ENCODE results near the gene ABI3.

Gene ABI3

GRCh38 chr17:49200423-49201083, 10.0 kb upstream of the ABI3 start:
- Histone ChIP-seq H3K27me3 (peaks cover 0 to 2% of the 10 kb centered on the region in 2 donors), H3K27ac (no peak overlapping the region), H3K4me3 (no peak overlapping the region), H3K4me1 (no peaks in the 10 kb centered on the region), H3K36me3 (no peaks in the 10 kb centered on the region), H3K9me3 (no peaks in the 10 kb centered on the region)
- TF ChIP-seq, protein P1, sequence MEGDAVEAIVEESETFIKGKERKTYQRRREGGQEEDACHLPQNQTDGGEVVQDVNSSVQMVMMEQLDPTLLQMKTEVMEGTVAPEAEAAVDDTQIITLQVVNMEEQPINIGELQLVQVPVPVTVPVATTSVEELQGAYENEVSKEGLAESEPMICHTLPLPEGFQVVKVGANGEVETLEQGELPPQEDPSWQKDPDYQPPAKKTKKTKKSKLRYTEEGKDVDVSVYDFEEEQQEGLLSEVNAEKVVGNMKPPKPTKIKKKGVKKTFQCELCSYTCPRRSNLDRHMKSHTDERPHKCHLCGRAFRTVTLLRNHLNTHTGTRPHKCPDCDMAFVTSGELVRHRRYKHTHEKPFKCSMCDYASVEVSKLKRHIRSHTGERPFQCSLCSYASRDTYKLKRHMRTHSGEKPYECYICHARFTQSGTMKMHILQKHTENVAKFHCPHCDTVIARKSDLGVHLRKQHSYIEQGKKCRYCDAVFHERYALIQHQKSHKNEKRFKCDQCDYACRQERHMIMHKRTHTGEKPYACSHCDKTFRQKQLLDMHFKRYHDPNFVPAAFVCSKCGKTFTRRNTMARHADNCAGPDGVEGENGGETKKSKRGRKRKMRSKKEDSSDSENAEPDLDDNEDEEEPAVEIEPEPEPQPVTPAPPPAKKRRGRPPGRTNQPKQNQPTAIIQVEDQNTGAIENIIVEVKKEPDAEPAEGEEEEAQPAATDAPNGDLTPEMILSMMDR (IDR thresholded peaks at IDR 0.05) = no peak
- DNase-seq = no peak
- intact Hi-C loops (cut with DNase I; ENCODE audit: low total_unique reads) = no loop called here

DNA sequence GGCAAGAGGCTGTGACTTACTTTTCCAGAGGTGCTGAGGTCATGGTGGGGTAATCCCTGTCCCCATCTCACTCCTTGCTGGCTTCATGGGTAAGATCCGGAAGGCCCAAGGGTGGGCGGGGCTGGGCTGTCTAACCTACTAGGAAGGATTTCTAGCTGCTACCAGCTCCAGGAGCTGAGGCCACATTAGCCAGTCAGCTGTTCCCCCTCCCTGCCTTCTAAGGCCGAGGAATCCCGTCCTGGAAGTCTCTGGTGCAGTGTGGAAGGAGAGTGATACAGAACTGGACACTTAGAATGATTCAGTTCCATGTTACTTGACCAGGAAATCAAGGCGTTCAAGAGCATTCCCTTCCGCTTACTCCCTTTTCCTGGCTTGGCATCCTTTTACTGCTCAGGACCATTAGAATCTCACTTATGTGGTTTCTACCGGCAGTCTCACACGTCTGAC, 9.0 kb upstream of the ABI3 start:
- Histone ChIP-seq H3K4me3 (no peak overlapping the region), H3K4me1 (no peaks in the 10 kb centered on the region), H3K27me3 (peaks cover 0 to 7% of the 10 kb centered on the region in 2 donors), H3K27ac (no peak overlapping the region), H3K36me3 (no peaks in the 10 kb centered on the region), H3K9me3 (no peaks in the 10 kb centered on the region)
- intact Hi-C loops (cut with DNase I; ENCODE audit: low total_unique reads) = no loop called here
- no peak for DNase-seq
- TF ChIP-seq, protein P1 (IDR thresholded peaks at IDR 0.05) = no peak

GRCh38 chr17:49203796-49204195, 6.7 kb upstream of the ABI3 start:
- no peaks in the 10 kb centered on the region for H3K36me3 ChIP-seq
- peaks cover 0 to 22% of the 10 kb centered on the region in 2 donors for H3K27me3 ChIP-seq
- no peak overlapping the region for H3K27ac ChIP-seq
- H3K4me1 ChIP-seq = no peaks in the 10 kb centered on the region
- DNase-seq = no peak
- TF ChIP-seq, protein P1 (IDR thresholded peaks at IDR 0.05) = no peak
- intact Hi-C loops (cut with DNase I; ENCODE audit: low total_unique reads) = no loop called here
- H3K4me3 ChIP-seq = no peak overlapping the region
- no peaks in the 10 kb centered on the region for H3K9me3 ChIP-seq

DNA sequence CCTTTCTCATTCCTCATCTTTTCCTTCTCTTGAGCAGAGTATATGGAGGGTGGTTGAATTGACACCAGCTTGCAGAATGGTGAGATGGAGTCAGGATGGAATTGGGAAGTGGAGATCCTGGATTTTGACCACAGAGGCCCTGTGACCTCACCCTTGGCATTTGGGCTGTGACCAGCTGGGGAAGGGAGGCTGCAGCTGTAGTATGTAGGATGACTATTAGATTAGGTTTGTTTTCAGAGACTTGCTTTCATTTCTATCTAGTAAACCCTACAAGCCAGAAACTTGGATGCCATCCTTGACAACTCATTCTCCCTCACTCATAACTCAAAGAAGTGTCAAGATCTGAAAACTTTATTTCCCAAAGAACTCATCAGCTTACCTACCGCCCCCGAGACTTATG, 6.0 kb upstream of the ABI3 start:
- Histone ChIP-seq H3K4me1 (no peaks in the 10 kb centered on the region), H3K9me3 (no peaks in the 10 kb centered on the region), H3K27me3 (peaks cover 0 to 30% of the 10 kb centered on the region in 2 donors), H3K4me3 (no peak overlapping the region), H3K27ac (no peak overlapping the region), H3K36me3 (no peaks in the 10 kb centered on the region)
- no peak for DNase-seq
- TF ChIP-seq, protein P1 (IDR thresholded peaks at IDR 0.05) = no peak
- intact Hi-C loops (cut with DNase I; ENCODE audit: low total_unique reads) = no loop called here

GRCh38 chr17:49209061-49209571, 1.4 kb upstream of the ABI3 start:
- Histone ChIP-seq H3K27ac (no peak overlapping the region), H3K36me3 (no peaks in the 10 kb centered on the region), H3K27me3 (peaks cover 0 to 50% of the 10 kb centered on the region in 2 donors), H3K4me1 (no peaks in the 10 kb centered on the region), H3K9me3 (no peaks in the 10 kb centered on the region), H3K4me3 (no peak overlapping the region)
- intact Hi-C loops (cut with DNase I; ENCODE audit: low total_unique reads) = no loop called here
- no peak for DNase-seq
- TF ChIP-seq, protein P1 (IDR thresholded peaks at IDR 0.05) = no peak
